WTC11 (cell line): ENCODE results near the gene ARVCF. TPM values are rescaled to one million over a fixed set of nuclear protein-coding genes. Genes with fewer than 3 reads are reported as not detected.

Source experiments
- ATAC-seq: fragments of 200-7000 bp; cut with Tn5 transposase; 2 replicates; pipeline ENCODE4 v1.10.0; 2021; ENCODE audit warnings: mild to moderate bottlenecking, moderate library complexity
- CTCF ChIA-PET: fragments of 300-600 bp; sonication (Branson Sonifier 250); formaldehyde crosslinking; loops from one replicate; lab custom pipeline; 2021; ENCODE audit warnings: antibody characterized with exemption; lab: Charles Lee
- POLR2A ChIA-PET: fragments of 350-600 bp; sonication (Branson Sonifier 250); formaldehyde crosslinking; loops from one replicate; lab custom pipeline; 2021; ENCODE audit warnings: antibody characterized with exemption; lab: Charles Lee
- DNase-seq: peaks from one replicate; pipeline ENCODE4 v3.0.0; 2021; ENCODE audit warnings: low spot score
- H3K27ac Mint-ChIP-seq: 2 replicates; pipeline ENCODE4 v1.8.0; 2021; ENCODE audit warnings: mixed read lengths
- H3K27me3 Mint-ChIP-seq: 2 replicates; pipeline ENCODE4 v1.8.0; 2021; ENCODE audit warnings: low read depth, mild to moderate bottlenecking, moderate library complexity, mixed read lengths
- H3K36me3 Mint-ChIP-seq: 2 replicates; pipeline ENCODE4 v1.8.0; 2021; ENCODE audit warnings: mixed read lengths
- H3K4me1 Mint-ChIP-seq: 2 replicates; pipeline ENCODE4 v1.8.0; 2022; ENCODE audit warnings: mixed read lengths
- H3K4me3 Mint-ChIP-seq: 2 replicates; pipeline ENCODE4 v1.8.0; 2021; ENCODE audit warnings: mild to moderate bottlenecking, moderate library complexity, mixed read lengths
- H3K9me3 Mint-ChIP-seq: 2 replicates; pipeline ENCODE4 v1.8.0; 2021; ENCODE audit warnings: mixed read lengths
- CTCF ChIP-seq: fragments of 200-600 bp; IDR thresholded peaks from 2 replicates; pipeline ENCODE4 v1.8.0; 2022; ENCODE audit warnings: antibody characterized with exemption
- HMGA2 ChIP-seq: fragments of 250-450 bp; sonication (Bioruptor Pico); IDR thresholded peaks from 2 replicates; pipeline ENCODE4 v1.4.0; 2021; ENCODE audit warnings: mild to moderate bottlenecking, moderate library complexity
- OVOL2 ChIP-seq: fragments of 250-450 bp; sonication (Bioruptor Pico); IDR thresholded peaks from 2 replicates; pipeline ENCODE4 v1.9.0; 2021; ENCODE audit warnings: mild to moderate bottlenecking, borderline replicate concordance
- RELA ChIP-seq: sonication (generic); formaldehyde crosslinking; IDR thresholded peaks from 2 replicates; pipeline ENCODE4 v1.8.1; 2022; ENCODE audit warnings: missing genetic modification reagents, mild to moderate bottlenecking, borderline replicate concordance
- ZNF121 ChIP-seq: sonication (generic); formaldehyde crosslinking; IDR thresholded peaks from 2 replicates; pipeline ENCODE4 v1.8.0; 2023; ENCODE audit warnings: missing genetic modification reagents
- ZNF423 ChIP-seq: fragments of 250-450 bp; sonication (Bioruptor Pico); IDR thresholded peaks from 2 replicates; pipeline ENCODE4 v2.1.2; 2022; ENCODE audit warnings: mild to moderate bottlenecking, moderate library complexity
- total RNA-seq: library from RNA; stranded (reverse); gene quantifications from 3 replicates; pipeline ENCODE4 v1.2.3, GENCODE V29; 2021
- TF ChIP-seq, protein P1 (sequence below): sonication (generic); formaldehyde crosslinking; IDR thresholded peaks from 2 replicates; pipeline ENCODE4 v1.8.1; 2023; ENCODE audit warnings: mild to moderate bottlenecking, missing genetic modification reagents
- TF ChIP-seq, protein P2 (sequence below): fragments of 250-450 bp; sonication (Bioruptor Pico); conservative IDR thresholded peaks from 2 replicates; pipeline ENCODE4 v1.9.0; 2021; ENCODE audit warnings: mild to moderate bottlenecking
- TF ChIP-seq, protein P3 (sequence below): sonication (generic); formaldehyde crosslinking; IDR thresholded peaks from 2 replicates; pipeline ENCODE4 v1.8.1; 2022; ENCODE audit warnings: low read depth, mild to moderate bottlenecking, moderate library complexity, missing genetic modification reagents, borderline replicate concordance

Gene ARVCF
- total RNA-seq, 1 experiment from 2014 or later, result 65.4 TPM

DNA sequence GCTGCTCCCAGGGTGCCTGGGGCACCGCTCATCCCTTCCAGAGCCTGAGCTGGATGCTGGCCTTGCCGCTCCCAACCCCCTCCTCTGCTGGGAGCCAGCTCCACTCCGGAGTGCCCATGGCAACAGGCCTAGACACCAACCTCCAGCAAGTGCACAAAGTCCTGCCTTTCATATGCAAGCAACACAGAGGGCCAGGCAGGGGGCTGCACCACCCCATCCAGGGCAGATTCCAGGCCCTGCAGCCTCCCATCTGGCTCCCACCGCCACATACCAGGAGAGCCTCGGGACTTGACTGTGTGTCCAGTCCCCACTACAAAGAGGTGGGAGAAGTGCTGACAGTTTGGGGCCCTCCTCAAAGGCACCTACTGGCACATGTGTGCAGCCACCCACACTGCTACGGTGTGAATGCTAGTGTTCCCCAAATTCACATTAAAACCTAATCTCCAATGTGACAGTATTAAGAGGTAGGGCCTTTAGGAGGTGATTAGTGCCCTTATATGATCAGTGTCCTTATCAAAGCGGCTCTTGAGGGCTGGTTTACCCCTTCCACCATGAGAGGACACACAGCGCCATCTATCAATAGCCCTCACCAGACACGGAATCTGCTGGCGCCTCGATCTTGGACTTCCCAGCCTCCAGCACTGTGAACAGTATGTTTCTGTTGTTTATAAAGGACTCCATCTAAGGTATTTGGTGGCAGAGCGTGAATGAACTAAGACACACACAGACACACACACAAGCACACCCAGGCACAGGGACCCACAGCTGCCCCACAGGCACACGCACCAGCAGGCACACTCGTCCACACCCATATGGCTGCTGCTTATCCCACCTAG is 16.2 kb downstream of the ARVCF start:
- no peak for DNase-seq
- peaks cover 23% of the 10 kb centered on the region for H3K9me3 Mint-ChIP-seq
- ChIA-PET POLR2A (no interaction called here), CTCF (interaction anchor here (1.0 to 4.9 kb wide), 5 partner anchors 10 to 130 kb away, joined by 3 to 30 read pairs (median 7); no protein-coding TSS in a partner anchor)
- no peaks in the 10 kb centered on the region for H3K27me3 Mint-ChIP-seq
- ATAC-seq, result peak; percentile 46
- TF ChIP-seq, protein P1, sequence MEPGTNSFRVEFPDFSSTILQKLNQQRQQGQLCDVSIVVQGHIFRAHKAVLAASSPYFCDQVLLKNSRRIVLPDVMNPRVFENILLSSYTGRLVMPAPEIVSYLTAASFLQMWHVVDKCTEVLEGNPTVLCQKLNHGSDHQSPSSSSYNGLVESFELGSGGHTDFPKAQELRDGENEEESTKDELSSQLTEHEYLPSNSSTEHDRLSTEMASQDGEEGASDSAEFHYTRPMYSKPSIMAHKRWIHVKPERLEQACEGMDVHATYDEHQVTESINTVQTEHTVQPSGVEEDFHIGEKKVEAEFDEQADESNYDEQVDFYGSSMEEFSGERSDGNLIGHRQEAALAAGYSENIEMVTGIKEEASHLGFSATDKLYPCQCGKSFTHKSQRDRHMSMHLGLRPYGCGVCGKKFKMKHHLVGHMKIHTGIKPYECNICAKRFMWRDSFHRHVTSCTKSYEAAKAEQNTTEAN, result peak; percentile 57; the same call in 1 of the 2 replicates
- TF ChIP-seq, protein P2, sequence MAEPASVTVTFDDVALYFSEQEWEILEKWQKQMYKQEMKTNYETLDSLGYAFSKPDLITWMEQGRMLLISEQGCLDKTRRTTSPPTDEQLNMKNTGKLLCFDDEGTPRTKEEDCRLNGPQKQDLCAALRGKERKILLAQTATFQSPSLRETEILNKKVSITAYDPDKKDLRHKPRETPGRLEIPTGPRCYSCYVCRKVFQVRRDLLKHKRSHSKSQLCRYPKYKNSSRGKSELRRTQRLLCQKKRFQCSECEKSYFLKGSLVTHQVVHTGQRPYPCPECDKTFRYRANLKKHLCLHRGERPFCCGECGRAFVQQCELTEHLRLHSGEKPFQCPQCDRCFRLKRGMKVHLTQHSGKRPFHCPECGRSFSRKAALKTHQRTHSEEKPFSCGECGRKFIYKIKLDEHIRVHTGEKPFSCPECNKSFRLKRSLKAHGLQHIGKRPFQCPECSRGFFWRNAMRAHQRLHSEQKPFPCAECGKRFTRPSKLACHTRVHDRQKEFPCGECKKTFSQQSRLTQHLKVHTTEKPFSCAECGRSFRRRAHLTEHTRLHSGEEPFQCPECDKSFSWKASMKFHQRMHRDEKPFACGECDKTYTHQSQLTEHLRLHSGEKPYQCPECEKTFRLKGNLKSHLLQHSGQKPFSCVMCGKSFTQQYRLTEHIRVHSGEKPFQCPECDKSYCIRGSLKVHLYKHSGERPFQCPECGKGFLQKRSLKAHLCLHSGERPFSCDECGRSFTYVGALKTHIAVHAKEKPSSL (CRISPR knock-in tag), result no peak
- TF ChIP-seq, all 79 proteins: peak for 1
- H3K36me3 Mint-ChIP-seq, result peaks cover 24% of the 10 kb centered on the region
- no peak overlapping the region for H3K4me3 Mint-ChIP-seq
- H3K27ac Mint-ChIP-seq, result peak overlapping the region; percentile 86
- H3K4me1 Mint-ChIP-seq, result peaks cover 26% of the 10 kb centered on the region

GRCh38 chr22:19998991-19999820 is 17.4 kb downstream of the ARVCF start:
- no peak overlapping the region for H3K4me3 Mint-ChIP-seq
- peaks cover 26% of the 10 kb centered on the region for H3K4me1 Mint-ChIP-seq
- ATAC-seq, result no peak
- H3K36me3 Mint-ChIP-seq, result peaks cover 14% of the 10 kb centered on the region
- no peak for DNase-seq
- CTCF ChIA-PET, result interaction anchor here (0.6 to 4.9 kb wide), 6 partner anchors 11 to 81 kb away, joined by 3 to 30 read pairs (median 7); partner anchors contain the start of gene DGCR8
- H3K9me3 Mint-ChIP-seq, result peaks cover 13% of the 10 kb centered on the region
- POLR2A ChIA-PET, result interaction anchor here (0.8 kb wide), 1 partner anchor 10 kb away, joined by 3 read pairs; no protein-coding TSS in a partner anchor
- no peak overlapping the region; the same call in 1 of the 2 replicates for H3K27ac Mint-ChIP-seq
- TF ChIP-seq, protein P3, sequence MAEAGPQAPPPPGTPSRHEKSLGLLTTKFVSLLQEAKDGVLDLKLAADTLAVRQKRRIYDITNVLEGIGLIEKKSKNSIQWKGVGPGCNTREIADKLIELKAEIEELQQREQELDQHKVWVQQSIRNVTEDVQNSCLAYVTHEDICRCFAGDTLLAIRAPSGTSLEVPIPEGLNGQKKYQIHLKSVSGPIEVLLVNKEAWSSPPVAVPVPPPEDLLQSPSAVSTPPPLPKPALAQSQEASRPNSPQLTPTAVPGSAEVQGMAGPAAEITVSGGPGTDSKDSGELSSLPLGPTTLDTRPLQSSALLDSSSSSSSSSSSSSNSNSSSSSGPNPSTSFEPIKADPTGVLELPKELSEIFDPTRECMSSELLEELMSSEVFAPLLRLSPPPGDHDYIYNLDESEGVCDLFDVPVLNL (CRISPR knock-in tag), result no peak
- TF ChIP-seq ZNF423 (CRISPR knock-in tag), result peak; percentile 22; the same call in 1 of the 2 replicates
- H3K27me3 Mint-ChIP-seq, result no peaks in the 10 kb centered on the region

GRCh38 chr22:19998232-19998951 is 18.2 kb downstream of the ARVCF start:
- H3K4me3 Mint-ChIP-seq, result no peak overlapping the region
- H3K27ac Mint-ChIP-seq, result 0 out of 2 replicates have a peak overlapping the region, but pooled peaks have one; percentile 60
- no peaks in the 10 kb centered on the region for H3K27me3 Mint-ChIP-seq
- H3K9me3 Mint-ChIP-seq, result peaks cover 5% of the 10 kb centered on the region
- TF ChIP-seq RELA (CRISPR knock-in tag), result no peak
- TF ChIP-seq ZNF423 (CRISPR knock-in tag), result peak; percentile 21; the same call in 1 of the 2 replicates
- TF ChIP-seq ZNF121 (CRISPR knock-in tag), result no peak
- H3K36me3 Mint-ChIP-seq, result peaks cover 6% of the 10 kb centered on the region
- ATAC-seq, result no peak; the same call in 1 of the 2 replicates
- peaks cover 26% of the 10 kb centered on the region for H3K4me1 Mint-ChIP-seq
- ChIA-PET POLR2A (interaction anchor here (0.8 kb wide), 1 partner anchor 9 kb away, joined by 3 read pairs; no protein-coding TSS in a partner anchor), CTCF (interaction anchor here (0.6 to 4.9 kb wide), 6 partner anchors 10 to 231 kb away, joined by 3 to 30 read pairs (median 3); partner anchors contain the start of gene DGCR8)
- DNase-seq, result no peak

- Mint-ChIP-seq H3K36me3 (no peaks in the 10 kb centered on the region), H3K27ac (no peak overlapping the region), H3K4me1 (peaks cover 26% of the 10 kb centered on the region), H3K4me3 (no peak overlapping the region), H3K9me3 (no peaks in the 10 kb centered on the region), H3K27me3 (no peaks in the 10 kb centered on the region)
- ChIA-PET CTCF (interaction anchor here (0.9 to 4.9 kb wide), 5 partner anchors 10 to 230 kb away, joined by 3 to 30 read pairs (median 3); no protein-coding TSS in a partner anchor), POLR2A (no interaction called here)
- 0 out of 2 replicates have a peak, but pooled peaks have one; percentile 6 for TF ChIP-seq HMGA2 (CRISPR knock-in tag)
- no peak for TF ChIP-seq CTCF
- TF ChIP-seq OVOL2, result no peak
- ATAC-seq (no peak), DNase-seq (no peak)
Observed at GRCh38 chr22:19997561-19998231, 18.9 kb downstream of the ARVCF start.
